Smooth muscle cell (in vitro differentiated cells): ENCODE measurements around the gene TEKT2. TPM values are rescaled to one million over a fixed set of nuclear protein-coding genes. Genes with fewer than 3 reads are reported as not detected.

Source experiments
- DNase-seq: peaks from one replicate; lab custom pipeline; 2025; ENCODE audit not compliant: unreplicated experiment; lab: John Stamatoyannopoulos, UW
- H2AFZ ChIP-seq: fragments of 200-600 bp; sonication (generic); 2 replicates; pipeline ENCODE4 v1.6.0; 2016; ENCODE audit warnings: antibody characterized with exemption, low read depth, mild to moderate bottlenecking
- H3F3A ChIP-seq: fragments of 200-600 bp; sonication (generic); 2 replicates; pipeline ENCODE4 v1.6.0; 2017; ENCODE audit warnings: antibody characterized with exemption, low read depth
- H3K27ac ChIP-seq: fragments of 200-600 bp; sonication (generic); 2 replicates; pipeline ENCODE4 v1.5.1; 2016; ENCODE audit warnings: low read depth, mild to moderate bottlenecking
- H3K27me3 ChIP-seq: fragments of 200-600 bp; sonication (generic); 2 replicates; pipeline ENCODE4 v1.6.1; 2016; ENCODE audit warnings: low read depth, mild to moderate bottlenecking
- H3K36me3 ChIP-seq: fragments of 200-600 bp; sonication (generic); 2 replicates; pipeline ENCODE4 v1.5.1; 2016; ENCODE audit warnings: low read depth
- H3K4me1 ChIP-seq: fragments of 200-600 bp; sonication (generic); 2 replicates; pipeline ENCODE4 v1.5.1; 2016; ENCODE audit warnings: low read depth
- H3K4me2 ChIP-seq: fragments of 200-600 bp; sonication (generic); 2 replicates; pipeline ENCODE4 v1.6.0; 2016; ENCODE audit warnings: mild to moderate bottlenecking
- H3K4me3 ChIP-seq: fragments of 200-600 bp; sonication (generic); 2 replicates; pipeline ENCODE4 v1.5.1; 2016; ENCODE audit warnings: mild to moderate bottlenecking
- H3K79me2 ChIP-seq: fragments of 200-600 bp; sonication (generic); 2 replicates; pipeline ENCODE4 v1.6.0; 2016; ENCODE audit warnings: low read depth, mild to moderate bottlenecking
- H3K9ac ChIP-seq: fragments of 200-600 bp; sonication (generic); 2 replicates; pipeline ENCODE4 v1.6.0; 2016; ENCODE audit warnings: low read depth
- H3K9me3 ChIP-seq: fragments of 200-600 bp; sonication (generic); replicated peaks from 2 replicates; pipeline ENCODE4 v1.5.1; 2016; ENCODE audit warnings: low read depth
- H4K20me1 ChIP-seq: fragments of 200-600 bp; sonication (generic); 2 replicates; pipeline ENCODE4 v1.6.0; 2016; ENCODE audit warnings: low read depth
- CTCF ChIP-seq: fragments of 200-600 bp; sonication (generic); IDR thresholded peaks from 2 replicates; pipeline ENCODE4 v1.5.1; 2017; ENCODE audit warnings: borderline replicate concordance, mild to moderate bottlenecking, antibody characterized with exemption; ENCODE audit not compliant: insufficient read depth, poor library complexity, severe bottlenecking
- WGBS: methylation state at CpG from one replicate; pipeline ENCODE4 v1.1.7; 2016; ENCODE audit warnings: low lambda C conversion rate; 5-methylcytosine and 5-hydroxymethylcytosine counted together
- polyA plus RNA-seq: library from polyadenylated mRNA; unstranded; fragments of >200 nt; fragmentation: Nextera tagmentation; extraction: Ambion mirVana; gene quantifications from 2 replicates; pipeline ENCODE4 v1.2.1, GENCODE V29; 2016
- total RNA-seq: library from RNA; depleted of rRNA; stranded (reverse); fragments of >200 nt; gene quantifications from 2 replicates; pipeline ENCODE4 v1.2.3, GENCODE V29; 2014

The TEKT2 gene
- total and polyA plus RNA-seq, 2 experiments from 2014 or later = 0.27 to 0.85 TPM

DNA sequence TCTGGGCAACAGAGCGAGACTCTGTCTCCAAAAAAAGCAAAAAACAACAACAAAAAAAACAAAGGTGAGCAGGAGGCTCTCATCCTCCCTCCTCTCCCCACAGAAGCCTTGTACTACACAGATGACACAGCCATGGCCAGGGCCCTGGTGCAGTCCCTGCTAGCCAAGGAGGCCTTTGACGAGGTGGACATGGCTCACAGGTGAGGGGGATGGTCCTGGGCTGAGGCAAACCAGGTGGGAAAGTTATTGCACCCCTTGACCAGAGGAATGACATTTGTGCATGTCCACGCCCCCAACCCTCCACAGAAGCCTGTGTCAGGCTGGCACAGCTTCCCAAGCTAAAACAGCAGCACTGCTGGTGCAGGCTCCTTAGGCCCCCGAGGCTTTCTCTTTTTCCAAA lies 7.2 kb downstream of the TEKT2 start:
- H3K36me3 ChIP-seq = no peaks in the 10 kb centered on the region
- no peak overlapping the region for H3K27ac ChIP-seq
- no peaks in the 10 kb centered on the region for H3K27me3 ChIP-seq
- H3K4me2 ChIP-seq = no peak overlapping the region
- 91% methylated on average over 3 of the region's 4 CpGs for WGBS
- peaks cover 5% of the 10 kb centered on the region for H3F3A ChIP-seq
- H3K4me3 ChIP-seq = no peak overlapping the region
- no peaks in the 10 kb centered on the region for H3K9me3 ChIP-seq
- no peak for DNase-seq
- H2AFZ ChIP-seq = no peak overlapping the region
- peaks cover 20% of the 10 kb centered on the region for H3K79me2 ChIP-seq
- no peaks in the 10 kb centered on the region for H4K20me1 ChIP-seq
- no peak overlapping the region for H3K9ac ChIP-seq
- H3K4me1 ChIP-seq = peaks cover 17% of the 10 kb centered on the region
- no peak for TF ChIP-seq CTCF

DNA sequence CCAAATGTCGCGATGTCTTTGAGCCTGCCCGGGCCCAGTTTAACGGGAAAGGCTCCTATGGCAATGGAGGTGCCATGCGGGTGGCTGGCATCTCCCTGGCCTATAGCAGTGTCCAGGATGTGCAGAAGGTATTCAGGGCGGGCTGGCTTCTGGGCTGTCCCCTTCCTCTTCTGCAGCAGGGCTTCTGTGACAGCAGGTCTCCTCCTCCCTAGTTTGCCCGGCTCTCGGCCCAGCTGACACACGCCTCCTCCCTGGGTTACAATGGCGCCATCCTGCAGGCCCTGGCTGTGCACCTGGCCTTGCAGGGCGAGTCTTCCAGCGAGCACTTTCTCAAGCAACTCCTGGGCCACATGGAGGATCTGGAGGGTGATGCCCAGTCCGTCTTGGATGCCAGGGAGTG lies 7.8 kb downstream of the TEKT2 start:
- H3K4me2 ChIP-seq = no peak overlapping the region
- H3K4me1 ChIP-seq = peaks cover 17% of the 10 kb centered on the region
- WGBS = 98% methylated on average over 13 of the region's 13 CpGs
- no peak overlapping the region for H3K9ac ChIP-seq
- H3K79me2 ChIP-seq = peaks cover 20% of the 10 kb centered on the region
- no peaks in the 10 kb centered on the region for H4K20me1 ChIP-seq
- DNase-seq = no peak
- H3K27me3 ChIP-seq = no peaks in the 10 kb centered on the region
- H3F3A ChIP-seq = peaks cover 5% of the 10 kb centered on the region
- H3K4me3 ChIP-seq = no peak overlapping the region
- H3K9me3 ChIP-seq = no peaks in the 10 kb centered on the region
- H3K27ac ChIP-seq = no peak overlapping the region
- H2AFZ ChIP-seq = no peak overlapping the region
- no peak for TF ChIP-seq CTCF
- H3K36me3 ChIP-seq = no peaks in the 10 kb centered on the region

- H3K9ac ChIP-seq = no peak overlapping the region
- H2AFZ ChIP-seq = no peak overlapping the region
- H3F3A ChIP-seq = peaks cover 9% of the 10 kb centered on the region
- H3K4me1 ChIP-seq = peaks cover 17% of the 10 kb centered on the region
- no peaks in the 10 kb centered on the region for H3K36me3 ChIP-seq
- TF ChIP-seq CTCF = no peak
- H3K27me3 ChIP-seq = no peaks in the 10 kb centered on the region
- no peaks in the 10 kb centered on the region for H4K20me1 ChIP-seq
- H3K9me3 ChIP-seq = no peaks in the 10 kb centered on the region
- no peak overlapping the region for H3K4me2 ChIP-seq
- no peak for DNase-seq
- no peak overlapping the region for H3K27ac ChIP-seq
- no peak overlapping the region for H3K4me3 ChIP-seq
- peaks cover 20% of the 10 kb centered on the region for H3K79me2 ChIP-seq
- 98% methylated on average over 17 of the region's 17 CpGs for WGBS
Observed at GRCh38 chr1:36092166-36092797, 8.4 kb downstream of the TEKT2 start.

DNA sequence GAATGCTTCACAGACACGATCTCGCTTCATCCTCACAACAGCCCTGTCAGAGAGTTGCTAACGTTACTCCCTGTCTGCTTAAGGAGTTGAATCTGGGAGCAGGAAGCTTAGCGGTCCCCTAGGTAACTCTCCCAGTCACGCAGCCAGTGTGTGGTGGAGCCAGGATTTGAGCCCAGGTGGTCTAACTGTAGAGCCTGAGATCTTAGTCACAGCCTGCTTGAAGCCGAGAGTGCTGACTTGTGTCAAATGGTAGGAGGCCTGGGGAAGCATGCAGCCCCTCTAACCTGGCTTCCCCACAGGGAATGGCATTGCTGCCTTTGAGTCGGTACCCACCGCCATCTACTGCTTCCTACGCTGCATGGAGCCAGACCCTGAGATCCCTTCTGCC lies 8.9 kb downstream of the TEKT2 start:
- Histone ChIP-seq H3K9ac (no peak overlapping the region), H3F3A (peaks cover 9% of the 10 kb centered on the region), H3K4me1 (peaks cover 17% of the 10 kb centered on the region), H3K4me3 (no peak overlapping the region), H3K4me2 (no peak overlapping the region), H4K20me1 (no peaks in the 10 kb centered on the region), H3K36me3 (no peaks in the 10 kb centered on the region), H3K27ac (no peak overlapping the region), H3K27me3 (no peaks in the 10 kb centered on the region), H3K9me3 (no peaks in the 10 kb centered on the region), H2AFZ (no peak overlapping the region), H3K79me2 (peaks cover 20% of the 10 kb centered on the region)
- no peak for DNase-seq
- 97% methylated on average over 9 of the region's 9 CpGs for WGBS
- TF ChIP-seq CTCF = no peak
